OCI-M2 (cell line): ENCODE measurements around the gene DSC2.

Source experiments
- DNase-seq: peaks from one replicate; lab custom pipeline; 2025; ENCODE audit not compliant: unreplicated experiment; lab: John Stamatoyannopoulos, UW

DSC2 gene

GRCh38 chr18:31099450-31100230 lies 2.6 kb downstream of the DSC2 start:
- no peak for DNase-seq

DNA sequence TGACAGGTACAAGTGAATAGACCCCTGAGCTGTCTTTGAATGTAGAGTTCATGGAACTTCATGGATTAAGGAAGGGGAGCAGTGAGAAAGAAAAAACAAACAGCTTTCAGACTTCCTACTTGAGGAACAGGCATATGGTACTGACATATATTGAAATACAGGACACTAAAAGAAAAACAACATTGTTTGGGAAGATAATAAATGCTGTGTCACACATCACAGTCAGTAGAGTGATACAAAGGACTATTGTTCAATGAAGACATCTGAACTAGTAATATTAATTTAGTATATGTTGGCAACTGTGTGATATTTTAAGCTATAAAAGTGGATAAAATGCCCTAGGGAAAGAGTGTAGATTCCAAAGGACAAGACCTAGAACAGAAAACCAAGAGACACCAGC lies 3.3 kb downstream of the DSC2 start:
- DNase-seq: no peak

DNA sequence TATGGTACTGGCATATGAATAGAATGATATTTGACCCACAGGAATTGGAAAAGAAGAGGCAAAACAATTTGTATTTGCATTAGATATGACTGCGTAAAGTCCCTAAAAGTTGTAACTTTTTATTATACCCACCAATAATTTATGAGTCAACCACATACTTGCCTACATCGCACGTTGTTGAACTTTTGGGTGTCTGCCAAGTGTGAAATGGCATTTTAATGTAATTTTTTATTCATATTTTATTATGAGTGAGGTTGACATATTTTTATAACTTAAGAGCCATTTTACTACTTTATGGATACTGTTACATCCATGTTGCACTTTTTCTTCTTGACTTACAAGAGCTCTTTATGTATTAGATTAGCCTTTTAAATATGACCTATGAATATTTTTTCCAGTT lies 4.6 kb downstream of the DSC2 start:
- no peak for DNase-seq

DNA sequence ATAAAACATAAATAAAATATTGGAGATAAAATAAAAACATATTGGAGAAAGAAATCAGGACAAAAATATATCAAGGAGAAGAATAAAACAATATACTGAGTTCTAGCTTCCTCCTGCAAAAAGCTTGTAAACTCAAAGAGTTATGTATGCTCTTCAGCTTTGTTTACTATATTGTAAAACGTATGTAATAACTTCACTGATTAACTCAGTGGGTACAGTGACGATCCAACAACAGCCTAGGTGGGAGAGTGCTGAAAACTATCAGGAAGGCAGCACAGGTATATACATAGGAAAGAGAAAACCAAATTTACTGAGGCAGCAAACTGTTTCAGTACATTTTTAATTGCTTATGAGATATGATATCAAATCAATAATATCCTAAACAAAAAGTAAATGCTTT lies 8.3 kb downstream of the DSC2 start:
- DNase-seq: no peak

DNA sequence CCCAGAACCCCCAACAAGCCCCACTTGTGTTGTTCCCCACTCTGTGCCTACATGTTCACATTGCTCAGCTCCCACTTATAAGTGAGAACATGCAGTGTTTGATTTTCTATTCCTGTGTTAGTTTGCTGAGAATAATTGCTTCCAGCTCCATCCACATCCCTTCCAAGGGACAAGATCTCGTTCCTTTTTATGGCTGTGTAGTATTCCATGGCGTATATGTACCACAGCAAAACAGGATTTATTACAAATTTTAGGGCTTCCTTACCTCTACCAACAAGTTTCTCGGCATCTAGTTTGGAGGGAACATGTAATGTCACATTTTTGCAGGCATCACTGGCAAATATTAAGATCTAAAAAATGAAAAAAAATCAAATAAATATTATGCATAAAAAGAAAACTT lies 8.9 kb downstream of the DSC2 start:
- DNase-seq: no peak

- no peak for DNase-seq
These were observed 10.9 kb downstream of the DSC2 start for GRCh38 chr18:31091350-31091749.

- DNase-seq: no peak
These were observed 13.7 kb downstream of the DSC2 start for GRCh38 chr18:31088532-31088931.

- DNase-seq: no peak
These were observed 22.2 kb downstream of the DSC2 start for GRCh38 chr18:31079973-31080372.

DNA sequence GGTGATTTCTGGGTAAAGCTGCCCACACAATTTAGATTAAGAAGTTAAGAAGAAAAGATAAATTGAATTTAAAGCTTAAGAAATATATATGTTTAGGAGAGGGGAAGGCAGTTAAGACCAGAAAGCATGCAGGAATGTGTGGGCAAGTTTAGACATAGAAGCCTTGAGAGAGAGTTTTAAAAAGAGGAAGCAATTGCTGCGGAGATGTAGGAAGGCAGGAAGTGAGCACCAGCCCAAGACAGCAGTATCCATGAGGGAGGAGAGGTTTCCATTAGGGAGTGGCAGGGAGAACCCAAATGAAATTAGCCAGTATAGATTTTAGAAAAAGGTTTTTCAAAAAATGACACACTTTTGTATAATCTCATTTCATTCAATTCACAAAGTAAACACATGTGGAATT lies 24.3 kb downstream of the DSC2 start:
- DNase-seq: no peak

GRCh38 chr18:31072175-31072574 lies 30.0 kb downstream of the DSC2 start:
- DNase-seq: no peak

DNA sequence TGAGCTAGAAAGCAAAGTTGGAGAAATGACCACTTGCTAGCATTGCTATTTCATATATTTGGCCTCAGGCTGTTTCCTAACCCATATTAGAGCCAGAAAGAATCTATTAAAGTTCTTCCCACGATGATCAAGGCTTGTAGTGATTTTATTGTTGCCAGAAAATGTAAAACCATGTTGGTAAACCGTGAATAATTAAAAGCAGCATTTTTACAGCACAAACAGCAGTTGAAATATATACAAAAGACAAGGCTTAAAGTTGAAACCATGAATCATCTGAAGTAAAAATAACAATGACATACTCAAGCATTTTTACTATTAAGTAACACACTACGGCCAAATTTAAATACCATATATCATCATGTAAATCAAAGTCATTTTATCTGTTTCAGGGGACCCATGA lies 32.0 kb downstream of the DSC2 start:
- no peak for DNase-seq

- DNase-seq: no peak
These were observed 36.0 kb downstream of the DSC2 start for GRCh38 chr18:31066266-31066665.

DNA sequence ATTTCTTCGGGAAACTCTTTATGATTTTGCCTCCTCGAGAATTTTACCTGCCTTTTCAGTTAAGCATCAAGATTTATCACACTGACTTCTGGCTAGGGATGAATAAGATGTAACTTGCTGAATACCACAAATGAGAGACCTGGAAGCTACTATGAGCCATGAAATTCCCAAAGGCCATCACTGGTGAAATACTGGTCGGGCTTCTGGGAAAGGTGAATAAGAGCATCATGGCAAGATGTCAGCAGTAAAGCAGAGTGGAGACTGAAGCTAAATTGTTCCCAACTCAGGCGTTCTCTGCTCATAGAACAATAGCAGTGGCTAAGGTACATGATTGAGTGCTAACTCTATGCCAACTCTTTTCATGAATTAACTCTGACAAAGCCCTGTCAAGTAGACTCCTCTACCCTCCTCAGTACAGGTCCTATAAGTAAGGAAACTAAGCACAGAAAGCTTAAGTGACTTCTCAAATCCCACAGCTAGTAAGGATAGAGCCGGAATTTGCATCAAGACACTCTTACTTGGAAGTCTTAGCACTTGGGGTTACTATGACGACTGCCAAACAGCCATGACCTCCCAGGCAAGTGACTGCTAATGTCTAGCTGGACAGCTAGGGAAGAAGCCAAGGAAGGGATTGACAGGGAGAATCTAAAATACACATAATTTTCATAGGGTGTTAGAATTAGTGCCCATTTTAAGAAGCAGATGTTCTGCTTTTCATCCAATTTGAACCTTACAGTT lies 37.0 kb downstream of the DSC2 start:
- no peak for DNase-seq

- no peak for DNase-seq
These were observed 38.1 kb downstream of the DSC2 start for GRCh38 chr18:31064130-31064529.

- no peak for DNase-seq
These were observed 40.3 kb downstream of the DSC2 start for GRCh38 chr18:31061945-31062344.

DNA sequence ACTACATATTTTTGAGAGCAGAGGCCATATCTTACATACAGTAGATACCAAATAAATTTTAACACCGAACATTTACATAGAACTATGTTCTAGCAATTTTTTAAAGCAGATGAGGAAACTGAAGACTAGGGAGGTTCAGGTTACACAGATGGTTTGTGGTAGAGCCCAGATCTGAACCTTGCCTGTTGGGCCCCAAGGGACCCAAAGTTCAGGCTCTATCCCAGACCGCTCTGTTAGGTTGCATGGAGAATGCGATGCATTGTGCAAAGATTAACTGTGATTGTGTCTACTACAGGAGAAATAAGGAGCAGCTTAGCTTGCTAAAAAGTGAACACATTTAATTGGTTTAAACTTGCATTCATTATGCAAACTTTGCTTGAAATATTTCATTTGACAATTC lies 43.3 kb downstream of the DSC2 start:
- no peak for DNase-seq

DNA sequence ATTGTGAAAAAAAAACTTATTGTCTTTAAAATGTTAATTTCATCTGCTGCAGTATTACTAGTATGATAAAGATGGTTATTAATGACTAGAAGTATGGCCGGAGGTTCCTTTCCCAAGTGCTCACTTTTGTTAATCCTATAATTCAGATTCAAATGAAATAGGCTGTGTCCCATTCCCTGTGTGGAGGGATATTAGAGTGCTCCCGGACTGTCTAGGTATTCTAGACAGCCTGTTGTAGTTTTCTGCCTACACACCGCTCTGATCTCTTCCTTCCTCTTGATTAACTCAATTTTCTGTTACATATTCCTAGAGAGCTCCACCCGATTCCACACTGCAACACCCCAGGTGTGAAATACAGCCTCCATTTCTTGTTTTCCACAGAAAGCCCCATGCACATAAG lies 44.3 kb downstream of the DSC2 start:
- no peak for DNase-seq

GRCh38 chr18:31057051-31057450 lies 45.2 kb downstream of the DSC2 start:
- DNase-seq: no peak

DNA sequence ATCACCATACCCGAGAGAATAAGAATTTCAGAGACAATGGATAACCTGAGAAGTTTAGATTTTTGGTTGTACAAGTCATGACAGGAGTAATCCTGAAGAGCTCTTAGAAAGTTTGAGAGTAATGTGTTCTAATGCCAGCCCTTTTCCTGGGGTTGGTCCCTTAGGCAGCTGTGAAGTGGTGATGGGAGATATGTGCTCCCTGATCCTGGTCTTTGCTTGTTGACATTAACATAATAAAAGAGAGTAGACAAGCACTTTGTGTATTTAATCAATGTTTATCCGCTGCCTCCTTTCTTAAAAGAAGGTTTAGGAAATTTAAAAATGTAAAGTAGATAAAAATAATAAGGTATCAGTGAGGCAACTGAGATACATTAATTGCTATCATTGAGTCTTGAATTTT lies 45.9 kb downstream of the DSC2 start:
- DNase-seq: no peak

- no peak for DNase-seq
These were observed 51.6 kb downstream of the DSC2 start for GRCh38 chr18:31050635-31051034.

- DNase-seq: no peak
These were observed 53.0 kb downstream of the DSC2 start for GRCh38 chr18:31049189-31049588.

GRCh38 chr18:31048216-31048615 lies 54.0 kb downstream of the DSC2 start:
- DNase-seq: no peak

- no peak for DNase-seq
These were observed 55.3 kb downstream of the DSC2 start for GRCh38 chr18:31046916-31047315.
